Fibroblast of peridontal ligament (primary cell): ENCODE results near the gene PHKB.
"Not testable (repeated sequence)": the region's sequence is repeated elsewhere in the genome, so short reads cannot be mapped to it uniquely, and the experiment has no call there.

Experiments used
- DNase-seq: peaks from one replicate; pipeline ENCODE4 v3.0.0-alpha.2; 2010; ENCODE audit errors: extremely low read depth

Gene PHKB

DNA sequence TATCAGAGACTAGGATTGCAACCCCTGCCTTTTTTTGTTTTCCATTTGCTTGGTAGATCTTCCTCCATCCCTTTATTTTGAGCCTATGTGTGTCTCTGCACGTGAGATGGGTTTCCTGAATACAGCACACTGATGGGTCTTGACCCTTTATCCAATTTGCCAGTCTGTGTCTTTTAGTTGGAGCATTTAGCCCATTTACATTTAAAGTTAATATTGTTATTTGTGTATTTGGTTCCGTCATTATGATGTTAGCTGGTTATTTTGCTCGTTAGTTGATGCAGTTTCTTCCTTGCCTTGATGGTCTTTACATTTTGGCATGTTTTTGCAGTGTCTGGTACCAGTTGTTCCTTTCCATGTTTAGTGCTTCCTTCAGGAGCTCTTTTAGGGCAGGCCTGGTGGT lies 220.4 kb downstream of the PHKB start:
- DNase-seq: not testable (repeated sequence)

DNA sequence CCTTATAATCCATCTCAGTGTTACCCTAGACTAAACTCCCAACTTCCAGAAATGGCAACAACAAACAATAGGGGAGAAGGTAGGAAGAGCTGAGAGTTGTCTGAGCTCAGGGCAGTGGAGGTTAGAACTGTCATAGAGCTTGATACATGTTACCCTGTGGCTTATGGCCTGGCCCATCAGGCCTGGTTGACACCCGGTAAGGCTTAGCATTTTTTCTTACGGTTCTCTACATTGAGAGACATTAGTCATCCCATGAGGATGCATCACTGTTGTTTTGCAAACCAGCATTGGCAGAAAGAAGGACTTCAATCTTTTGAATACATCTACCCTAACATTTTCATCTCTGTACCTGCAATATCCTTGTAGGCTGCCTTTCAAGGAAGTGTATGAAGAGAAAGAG lies 226.6 kb downstream of the PHKB start:
- no peak for DNase-seq

DNA sequence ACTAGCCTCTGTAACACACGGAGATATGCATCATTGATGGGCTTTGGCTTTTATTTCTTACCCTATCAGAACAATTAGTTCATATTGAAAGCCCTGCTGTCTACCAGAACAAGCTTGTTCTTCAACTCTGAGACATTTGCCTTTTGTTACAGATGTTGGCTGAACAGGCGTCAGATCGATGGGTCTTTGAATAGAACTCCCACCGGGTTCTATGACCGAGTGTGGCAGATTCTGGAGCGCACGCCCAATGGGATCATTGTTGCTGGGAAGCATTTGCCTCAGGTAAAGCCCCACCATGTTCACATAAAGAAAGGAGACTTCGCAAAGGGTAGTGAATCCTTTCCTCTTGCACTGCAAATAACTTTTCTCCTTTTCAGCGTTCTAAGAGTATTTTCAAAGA lies 232.1 kb downstream of the PHKB start:
- no peak for DNase-seq

DNA sequence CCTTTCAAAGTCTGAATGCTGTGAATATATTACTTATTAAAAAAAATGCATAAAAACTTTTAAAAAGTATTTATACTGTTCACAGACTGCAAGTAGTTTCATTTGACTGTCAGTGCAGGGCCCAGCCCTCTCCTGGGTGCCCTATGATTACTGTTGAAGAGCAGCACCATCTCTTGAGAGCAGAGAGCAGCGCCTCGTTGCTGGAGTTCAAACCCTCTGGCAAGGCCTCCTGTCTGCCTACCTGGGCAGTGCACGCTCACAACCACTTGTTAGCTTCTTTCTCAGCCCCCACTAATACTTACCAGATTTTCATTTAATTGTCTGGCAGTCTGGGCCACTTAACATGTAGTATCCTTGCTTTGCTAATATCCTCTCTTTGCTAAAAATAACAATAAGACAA lies 233.4 kb downstream of the PHKB start:
- DNase-seq: no peak

DNA sequence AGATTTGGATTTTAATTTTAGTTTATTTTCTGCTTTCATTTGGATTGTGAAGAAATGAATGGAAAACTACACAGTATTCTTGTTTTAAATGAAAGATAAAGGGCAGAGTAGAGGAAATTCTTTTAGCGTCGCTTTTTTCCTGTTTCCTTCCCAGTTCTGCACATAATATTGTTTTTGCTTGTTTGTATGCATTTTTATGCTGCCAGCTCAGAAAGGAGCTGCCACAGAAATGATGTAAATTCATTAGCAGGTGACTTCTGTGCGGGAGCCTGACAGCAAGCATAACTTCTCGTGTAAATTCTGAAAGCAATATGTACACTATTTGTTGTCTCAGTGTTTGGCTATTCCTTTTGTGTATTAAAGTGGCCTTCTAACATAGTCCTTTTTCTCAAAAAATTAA lies 234.6 kb downstream of the PHKB start:
- DNase-seq: no peak

DNA sequence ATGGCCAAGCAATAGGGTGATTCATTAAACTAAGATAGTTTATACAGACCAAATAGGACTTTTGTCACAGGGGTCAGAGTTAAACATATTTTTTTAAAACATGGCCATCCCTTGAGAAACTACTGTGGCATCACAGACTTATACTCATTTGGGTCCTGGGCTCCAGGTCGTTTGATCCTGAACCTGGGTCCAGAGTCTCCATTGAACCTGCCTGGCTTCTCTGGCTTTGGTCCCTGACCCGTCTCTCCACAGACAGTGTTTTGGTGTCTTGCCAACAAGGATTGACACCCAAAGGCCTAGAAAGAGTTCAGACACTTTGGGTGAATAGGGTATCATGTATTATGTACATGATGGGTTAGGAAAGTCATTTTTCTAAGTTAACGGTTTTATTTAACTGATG lies 236.7 kb downstream of the PHKB start:
- no peak for DNase-seq

DNA sequence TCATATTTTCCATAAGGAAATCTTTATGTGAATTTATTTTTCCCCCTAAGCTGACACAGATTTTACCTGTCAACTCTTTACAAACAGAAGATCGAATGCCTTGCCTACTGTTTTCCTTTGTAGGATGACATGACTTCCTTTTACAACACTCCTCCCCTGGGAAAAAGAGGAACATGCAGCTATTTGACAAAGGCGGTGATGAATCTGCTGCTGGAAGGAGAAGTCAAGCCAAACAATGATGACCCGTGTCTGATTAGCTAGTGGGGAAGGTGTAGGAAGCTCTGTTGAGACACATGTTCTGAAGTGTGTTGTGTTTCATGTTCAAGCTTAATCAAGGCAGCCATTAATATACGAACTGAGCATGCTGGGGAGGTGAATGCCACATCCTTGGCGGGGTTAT lies 238.0 kb downstream of the PHKB start:
- no peak for DNase-seq

DNA sequence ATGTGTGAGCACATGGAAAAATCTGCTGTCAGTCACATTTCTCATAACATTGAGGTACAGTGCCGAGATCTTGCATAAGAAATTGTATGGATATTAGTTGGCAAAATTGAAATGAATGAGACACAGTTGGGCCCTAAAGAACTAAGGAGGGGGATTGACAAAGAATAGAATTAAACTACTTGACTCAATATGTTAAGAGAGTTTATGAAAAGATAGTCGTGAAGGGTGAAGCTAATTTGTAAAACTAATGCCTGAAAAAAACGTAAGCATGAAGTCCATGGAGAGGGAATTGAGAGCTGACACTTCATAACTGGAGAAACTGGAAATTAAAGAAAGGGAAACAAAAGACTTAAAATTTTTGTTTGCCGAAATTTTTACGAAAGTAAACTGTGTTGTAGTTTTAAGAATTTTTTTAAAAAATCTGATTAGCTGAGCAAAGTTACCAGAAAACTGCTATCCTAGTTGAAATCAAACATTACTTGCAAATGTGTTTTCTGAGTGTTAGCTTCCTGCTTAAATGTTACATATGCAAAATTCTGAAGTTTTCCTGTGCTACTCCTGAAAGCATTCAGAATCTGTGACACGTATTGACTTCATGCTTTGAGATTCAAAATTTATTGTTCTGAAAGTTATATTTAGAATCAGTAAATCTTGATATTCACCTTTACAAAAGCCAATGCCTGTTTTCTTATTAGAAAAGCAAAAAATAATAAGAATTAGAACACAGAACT lies 239.9 kb downstream of the PHKB start:
- no peak for DNase-seq

DNA sequence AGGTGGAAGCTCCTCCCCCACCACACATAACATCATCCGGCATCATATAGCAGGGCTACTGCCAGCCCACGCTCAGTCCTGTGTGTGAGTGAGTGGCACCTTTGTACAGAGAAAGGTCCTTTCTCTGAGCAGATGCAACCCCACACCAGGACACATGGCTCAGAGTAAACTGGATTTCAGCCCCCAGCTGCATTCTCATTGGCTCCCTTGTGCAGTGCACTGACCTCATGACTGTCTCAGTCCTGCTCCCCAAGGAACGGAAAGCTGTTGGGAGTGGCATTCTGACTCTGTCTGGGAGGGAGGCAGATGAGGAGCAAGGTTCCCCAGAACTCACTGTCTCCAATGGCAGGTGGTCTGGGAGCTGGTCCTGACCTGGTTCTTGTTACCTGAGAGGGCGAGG lies 244.1 kb downstream of the PHKB start:
- no peak for DNase-seq

DNA sequence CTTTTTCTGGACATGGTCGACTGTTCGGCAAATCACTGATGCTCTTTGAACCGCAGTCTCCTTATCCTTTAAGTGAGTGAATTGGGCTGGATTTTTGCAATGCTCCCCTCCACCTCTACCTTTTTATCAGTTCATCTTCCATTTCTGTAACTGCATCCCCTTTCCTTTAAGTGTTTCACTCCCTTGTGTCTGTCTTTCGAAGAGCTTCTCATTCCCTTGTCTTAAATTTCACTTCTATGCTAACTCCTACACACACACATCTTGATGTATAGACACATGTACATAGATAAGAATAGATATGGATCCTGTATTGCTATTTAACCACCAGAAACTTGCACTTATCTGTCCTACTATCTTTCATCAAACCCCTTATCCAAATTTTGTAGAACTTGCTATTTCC lies 250.7 kb downstream of the PHKB start:
- DNase-seq: no peak

DNA sequence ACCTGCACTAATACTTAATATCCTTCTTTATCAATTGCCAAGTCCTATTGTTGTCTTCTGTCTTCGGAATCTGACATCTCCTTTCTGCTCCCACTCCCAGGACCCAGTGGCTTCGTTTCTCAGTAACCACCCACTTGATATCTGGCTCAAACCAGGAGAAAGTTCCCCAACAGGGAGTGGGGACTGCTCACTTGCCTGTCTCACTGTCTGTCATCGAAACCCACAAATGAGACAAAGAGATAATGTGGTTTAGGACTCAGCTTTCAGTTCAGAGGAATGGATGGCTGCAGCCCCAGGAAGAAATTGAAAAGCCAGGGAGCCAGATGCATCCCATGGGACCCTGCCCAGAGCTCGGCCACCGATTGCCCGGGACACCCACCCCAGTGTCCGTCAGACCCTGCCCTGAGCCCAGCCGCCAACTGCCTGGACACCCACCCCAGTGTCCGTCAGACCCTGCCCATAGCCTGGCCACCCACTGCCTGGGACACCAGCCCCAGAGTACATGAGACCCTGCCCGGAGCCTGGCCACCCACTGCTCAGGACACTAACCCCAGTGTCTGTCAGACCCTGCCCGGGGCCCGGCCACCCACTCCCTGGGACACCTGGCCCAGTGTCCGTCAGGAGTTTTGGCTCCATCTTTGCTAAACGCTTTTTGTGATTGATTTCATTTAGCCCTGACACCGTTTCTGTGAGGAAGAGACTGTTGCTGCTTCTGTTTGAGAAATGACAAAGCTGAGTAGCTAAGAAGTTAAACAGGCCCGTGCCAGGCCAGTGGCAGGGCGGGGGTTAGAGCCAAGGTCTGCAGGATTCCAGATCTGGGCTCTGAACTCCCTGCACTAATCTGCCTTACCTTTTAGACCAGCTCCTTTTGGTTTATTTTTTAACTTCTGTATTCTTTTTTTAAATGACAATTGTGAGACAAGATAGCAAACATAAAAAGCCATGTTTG lies 251.4 kb downstream of the PHKB start:
- DNase-seq: no peak

DNA sequence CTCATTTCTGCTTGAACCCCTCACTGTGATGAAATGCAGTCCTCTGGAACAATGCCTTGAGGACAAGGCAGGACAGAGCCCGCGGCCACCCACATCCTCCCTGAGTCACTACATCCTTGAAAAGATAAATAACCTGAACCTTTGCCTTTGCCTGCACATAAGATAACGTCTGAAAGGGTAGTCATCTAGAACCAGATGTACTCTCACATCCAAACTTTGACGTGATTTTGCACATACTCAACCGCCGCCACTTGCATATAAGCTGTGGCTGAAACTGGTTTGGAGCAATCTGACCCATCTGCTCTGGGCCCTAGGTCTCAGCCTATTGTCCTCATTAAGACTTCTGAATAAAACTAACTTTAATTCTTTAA lies 252.1 kb downstream of the PHKB start:
- peak; percentile 9 for DNase-seq

DNA sequence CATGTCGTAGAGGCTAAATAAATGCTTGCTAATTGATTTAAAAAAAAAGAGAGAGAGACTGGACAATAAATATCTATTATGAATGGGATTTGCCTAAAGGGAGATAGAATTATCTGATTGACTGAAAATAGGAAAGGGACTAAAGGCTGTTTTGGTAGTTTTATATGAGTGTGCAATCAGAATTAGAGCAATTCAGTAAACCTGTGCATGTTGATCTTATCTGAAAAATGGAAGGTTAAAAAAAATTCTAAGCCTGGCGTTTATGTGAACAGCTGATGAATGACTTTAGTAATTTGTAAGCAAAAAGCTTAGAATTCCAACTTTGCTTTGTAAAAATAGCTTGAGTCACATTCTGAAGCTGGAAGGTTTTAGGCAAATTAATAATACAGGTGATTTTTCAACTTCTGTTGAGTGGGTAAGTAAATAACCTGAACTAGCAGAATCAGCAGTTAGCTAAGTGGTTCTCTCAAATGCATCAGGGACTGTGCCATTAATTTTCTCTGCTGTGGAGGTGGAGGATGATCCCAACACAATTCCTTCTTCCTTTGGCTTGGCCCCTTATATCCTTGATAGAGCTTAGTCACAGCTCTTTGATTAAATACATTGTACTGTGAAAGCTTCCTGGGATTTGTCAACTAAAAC lies 254.4 kb downstream of the PHKB start:
- no peak for DNase-seq

DNA sequence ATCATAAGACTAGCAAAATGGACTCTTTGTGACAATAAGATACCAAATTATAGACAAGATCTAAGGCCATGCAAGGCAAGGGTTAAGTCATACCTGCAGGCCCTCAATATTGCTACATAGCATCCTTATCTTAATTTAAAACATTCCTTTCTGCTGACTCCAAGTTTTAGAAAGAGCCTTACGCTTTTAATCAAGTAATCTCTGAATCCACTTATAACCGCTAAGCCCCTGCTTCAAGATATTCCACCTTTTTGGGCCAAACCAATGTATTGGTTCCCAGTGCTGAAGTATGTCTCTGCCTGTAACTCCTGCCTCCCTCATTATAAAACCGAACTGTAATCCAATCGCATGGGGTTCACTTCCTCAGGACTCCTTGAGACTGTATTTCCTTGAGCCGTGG lies 255.4 kb downstream of the PHKB start:
- no peak for DNase-seq

DNA sequence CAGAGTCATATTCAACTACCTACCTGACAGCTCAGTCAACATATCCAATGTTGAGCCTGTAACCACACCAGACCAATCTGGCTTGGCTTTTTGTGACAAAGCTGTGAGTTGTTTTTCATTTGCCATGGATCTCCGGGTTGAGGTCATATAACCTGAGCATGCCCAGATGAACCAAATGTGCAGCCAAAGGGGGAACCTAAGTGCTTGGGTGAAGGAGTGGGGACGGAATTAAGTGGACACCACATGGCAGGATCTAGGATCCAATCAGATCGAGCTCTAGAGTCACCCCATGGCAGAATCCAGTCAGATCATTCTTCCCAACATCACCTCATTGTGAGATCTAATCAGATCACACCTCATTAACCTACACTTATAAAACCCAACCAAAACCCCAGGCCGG lies 258.6 kb downstream of the PHKB start:
- no peak for DNase-seq

DNA sequence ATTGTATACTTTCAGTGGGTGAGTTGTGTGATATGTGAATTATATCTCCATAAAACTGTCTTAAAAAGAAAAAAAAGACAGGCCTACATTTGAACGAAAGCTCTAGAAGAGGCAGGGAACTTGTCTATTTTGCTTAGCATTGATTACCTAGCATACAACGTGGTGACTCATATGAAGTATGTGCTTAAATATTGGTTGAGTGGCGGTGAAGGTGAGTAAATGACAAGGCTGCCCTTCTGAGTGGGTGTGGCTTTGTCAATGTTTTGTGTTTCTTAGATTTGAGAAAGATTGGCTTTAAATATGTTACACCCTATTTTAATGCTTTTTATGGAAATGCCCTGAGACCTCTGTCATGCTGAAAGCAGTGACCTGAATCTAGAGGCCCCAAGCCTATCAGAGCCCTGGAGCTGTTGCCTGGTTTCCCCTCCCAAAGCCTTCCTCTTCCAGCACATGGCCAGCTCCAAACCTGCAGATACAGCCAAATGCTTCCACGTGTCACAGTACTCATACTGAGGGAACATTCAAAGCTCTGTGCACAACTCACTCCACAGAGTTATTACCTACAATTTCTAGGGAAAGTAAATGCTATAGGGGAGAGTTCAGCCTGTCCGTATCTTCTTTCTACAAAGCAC lies 260.0 kb downstream of the PHKB start:
- no peak for DNase-seq

DNA sequence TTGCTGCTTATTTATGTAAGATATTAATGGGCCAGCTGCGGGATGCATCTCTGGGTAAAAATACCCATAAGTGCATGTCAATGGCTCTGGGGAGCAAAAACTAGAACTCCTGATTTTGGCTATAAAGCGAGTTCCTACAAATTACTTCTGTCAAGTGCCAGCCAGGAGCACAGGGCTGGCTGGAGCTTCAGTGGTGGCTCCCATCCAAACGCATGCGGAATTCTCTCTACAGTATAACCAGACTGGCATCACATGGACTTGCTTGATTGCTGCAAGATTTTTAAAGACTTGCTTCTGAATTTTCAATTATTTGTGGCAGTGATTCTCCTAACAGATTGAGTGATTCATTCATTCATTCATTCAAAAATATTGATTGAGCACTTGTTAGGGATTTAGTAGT lies 260.9 kb downstream of the PHKB start:
- DNase-seq: peak; percentile 5

DNA sequence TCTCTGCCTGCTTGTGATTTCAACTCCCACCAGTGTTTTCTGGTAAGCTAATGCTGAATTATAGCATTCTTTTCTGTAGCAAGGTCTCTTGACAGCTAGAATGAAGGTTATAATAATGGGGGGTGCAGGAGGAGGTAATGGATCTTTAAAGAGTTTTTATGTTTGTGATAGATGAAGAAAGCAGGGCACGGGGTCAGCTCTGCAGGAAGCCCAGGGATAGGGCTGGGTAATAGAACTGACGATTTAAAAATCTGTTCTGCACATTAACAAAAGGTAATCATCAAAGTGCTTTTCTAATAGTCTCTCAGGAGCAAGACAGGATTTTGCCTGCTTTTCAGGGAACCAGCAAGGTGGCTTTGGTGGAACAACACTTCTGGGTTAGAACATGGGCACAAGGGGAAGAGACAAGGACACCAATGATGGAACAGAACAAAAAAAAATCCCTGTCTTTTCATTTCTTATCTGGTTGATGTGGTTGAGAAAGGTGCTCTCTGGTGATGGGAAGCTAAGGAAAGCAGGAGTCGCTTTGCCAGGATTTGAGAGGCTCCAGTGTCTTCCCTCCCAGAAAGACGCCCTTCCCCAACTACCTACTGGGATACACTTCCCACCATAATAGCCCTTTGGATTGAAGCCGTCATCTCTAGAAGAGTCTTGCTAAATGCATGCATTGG lies 263.1 kb downstream of the PHKB start:
- DNase-seq: no peak

DNA sequence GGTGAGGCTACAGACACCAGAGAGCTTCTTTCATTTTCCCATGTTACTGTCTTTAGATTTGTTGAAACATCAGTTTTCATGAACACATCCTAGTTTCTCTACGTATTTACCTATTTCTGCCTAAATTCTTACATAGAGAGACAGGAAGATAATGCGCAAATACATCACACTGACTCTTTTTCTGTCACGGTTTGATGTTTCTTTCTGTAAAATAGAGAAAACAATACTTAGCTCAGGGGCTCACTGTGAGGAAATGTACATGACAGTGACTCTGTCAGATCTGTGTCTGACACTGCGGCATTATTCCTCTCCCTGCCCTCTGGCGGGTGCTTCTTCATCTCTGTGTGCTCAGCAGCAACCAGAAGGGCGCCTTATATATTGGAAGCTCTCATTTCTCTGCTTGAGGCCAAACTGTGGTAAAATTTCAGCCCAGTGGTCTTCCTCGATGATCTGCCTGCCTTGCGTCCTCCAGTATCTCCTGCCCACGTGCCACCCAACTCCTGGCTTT lies 264.1 kb downstream of the PHKB start:
- DNase-seq: no peak

DNA sequence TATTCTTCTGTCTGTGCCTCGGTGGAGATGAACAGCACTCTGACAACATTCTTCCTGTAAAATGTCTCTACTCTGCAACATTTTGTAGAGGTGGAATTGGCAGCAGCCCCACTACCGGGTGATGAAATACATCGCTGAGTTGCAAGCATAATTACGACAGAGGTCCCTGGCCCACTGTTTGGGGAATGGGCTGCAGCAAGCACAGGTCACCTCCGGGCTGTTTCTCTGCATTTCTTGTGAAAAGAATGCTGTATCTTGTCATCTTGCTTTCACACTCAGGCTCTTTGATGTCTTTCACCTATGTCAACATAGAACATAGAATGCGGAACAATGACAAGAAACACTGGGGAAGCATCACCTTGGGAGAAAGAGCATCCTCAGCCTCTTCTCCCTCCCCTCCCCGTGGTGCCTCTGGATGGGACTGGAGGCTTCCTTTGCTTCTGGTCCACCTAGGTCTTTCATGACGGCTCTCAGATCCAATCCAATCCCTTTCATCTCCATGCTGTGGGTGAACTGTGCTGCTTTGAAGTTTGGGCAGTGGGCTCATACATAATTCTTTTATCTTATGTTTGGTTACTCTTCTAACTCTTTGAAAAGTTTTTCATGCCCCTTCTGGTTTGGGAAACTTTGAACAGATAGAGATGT lies 265.0 kb downstream of the PHKB start:
- no peak for DNase-seq

DNA sequence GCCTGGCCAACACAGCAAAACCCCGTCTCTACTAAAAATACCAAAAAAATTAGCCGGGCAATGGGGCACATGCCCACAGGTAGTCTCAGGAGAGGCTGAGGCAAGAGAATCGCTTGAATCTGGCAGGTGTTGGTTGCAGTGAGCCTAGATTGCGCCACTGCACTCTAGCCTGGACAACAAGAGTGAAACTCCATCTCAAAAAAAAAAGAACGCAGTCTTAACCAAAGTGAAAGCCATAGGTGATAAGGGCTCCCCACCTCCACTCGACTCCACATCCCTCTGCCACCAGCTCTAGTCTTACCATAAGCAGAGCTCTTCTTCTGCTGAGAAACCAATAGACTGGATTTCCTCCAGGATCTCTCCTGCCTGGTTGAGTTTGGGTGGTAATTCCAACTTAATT lies 266.0 kb downstream of the PHKB start:
- DNase-seq: no peak
